Measurements from ENCODE around the gene RBM33.

- no peak for TF ChIP-seq EZH2 (optimal IDR thresholded peaks at IDR 0.05; ENCODE audit: low read depth, low read length)
- no peak for TF ChIP-seq CTCF (IDR thresholded peaks at IDR 0.05; ENCODE audit: low read length)
These were observed 38.6 kb downstream of the RBM33 start for GRCh38 chr7:155683098-155683497.
